ENCODE results near the gene CTIF. TPM values are rescaled to one million over a fixed set of nuclear protein-coding genes. Genes with fewer than 3 reads are reported as not detected.

The CTIF gene
- polyA plus RNA-seq, 3 donors, result 0.38 to 8.7 (median 1.2) TPM

GRCh38 chr18:48885266-48885923 lies 346.6 kb downstream of the CTIF start:
- Histone ChIP-seq H3K9me3 (replicated peaks in 1 of 2; ENCODE audit: control insufficient read depth in 1 of 2, insufficient read depth in 1 of 2, low read length in 2 of 2) (no peaks in the 10 kb centered on the region), H3K79me2 (ENCODE audit: insufficient read depth, low read length) (no peaks in the 10 kb centered on the region), H3K4me2 (replicated peaks; ENCODE audit: extremely low read depth, low read length, poor library complexity, severe bottlenecking) (no peak overlapping the region), H3K9ac (ENCODE audit: insufficient read depth, low read length, poor library complexity, severe bottlenecking) (no peak overlapping the region), H3K27me3 (ENCODE audit: control insufficient read depth in 2 of 2, insufficient read depth in 2 of 2, low read length in 2 of 2) (no peaks in the 10 kb centered on the region), H3K4me3 (replicated peaks in 1 of 3; ENCODE audit: low read depth in 2 of 3, low read length in 3 of 3) (no peak overlapping the region), H3K27ac (ENCODE audit: low read depth in 1 of 2, low read length in 2 of 2) (no peak overlapping the region), H4K20me1 (ENCODE audit: insufficient read depth, low read length) (no peaks in the 10 kb centered on the region), H2AFZ (ENCODE audit: insufficient read depth, low read depth, low read length, poor library complexity, severe bottlenecking) (no peak overlapping the region), H3K4me1 (ENCODE audit: control insufficient read depth in 1 of 2, insufficient read depth in 2 of 2, low read length in 2 of 2) (peaks cover 7 to 12% of the 10 kb centered on the region in 2 donors), H3K36me3 (replicated peaks in 1 of 2; ENCODE audit: control insufficient read depth in 1 of 2, insufficient read depth in 2 of 2, low read length in 2 of 2) (no peaks in the 10 kb centered on the region)
- H3K4me1 Mint-ChIP-seq, result peaks cover 16% of the 10 kb centered on the region
- H3K36me3 Mint-ChIP-seq, result no peaks in the 10 kb centered on the region
- H3K9me3 Mint-ChIP-seq, result peaks cover 0 to 3% (median 0%) of the 10 kb centered on the region in 7 donors
- intact Hi-C loops (cut with micrococcal nuclease), result no loop called here
- no peak overlapping the region for H3K4me3 Mint-ChIP-seq
- no peak overlapping the region for H3K27ac Mint-ChIP-seq
- DNase-seq, result no peak
- peaks cover 0 to 3% (median 2%) of the 10 kb centered on the region in 3 donors for H3K27me3 Mint-ChIP-seq (ENCODE audit: low read depth in 3 of 3)
- TF ChIP-seq CTCF (IDR thresholded peaks at IDR 0.05), result no peak
- 97% methylated on average over 5 of the region's 11 CpGs for WGBS (ENCODE audit: insufficient coverage)

DNA sequence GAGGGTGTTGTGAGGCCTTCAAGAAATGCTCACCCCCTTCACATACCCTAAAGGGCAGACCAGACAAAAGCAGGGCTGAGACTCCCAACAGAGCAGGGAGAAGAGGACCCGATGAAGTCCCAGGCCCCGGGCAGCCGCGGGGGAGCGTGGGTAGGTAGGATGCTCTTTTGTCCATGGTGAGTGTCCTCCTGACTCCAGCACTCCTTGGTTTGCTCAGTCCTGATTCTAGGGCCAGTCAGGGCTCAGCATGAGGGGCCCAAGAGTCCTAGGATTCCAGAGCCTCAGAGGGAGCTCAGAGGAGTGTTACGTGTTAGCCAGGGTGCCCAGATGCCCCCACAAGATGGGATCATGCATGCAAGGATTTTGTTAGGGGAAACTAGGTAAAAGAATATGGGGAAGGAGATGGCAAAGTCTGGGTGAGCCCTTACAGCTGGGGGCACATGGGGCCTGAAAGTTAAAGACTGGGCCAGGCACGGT lies 347.1 kb downstream of the CTIF start:
- no peaks in the 10 kb centered on the region for H3K79me2 ChIP-seq (ENCODE audit: insufficient read depth, low read length)
- H3K9ac ChIP-seq (ENCODE audit: insufficient read depth, low read length, poor library complexity, severe bottlenecking), result no peak overlapping the region
- Mint-ChIP-seq H3K4me1 (peaks cover 11% of the 10 kb centered on the region), H3K36me3 (no peaks in the 10 kb centered on the region), H3K27ac (no peak overlapping the region), H3K9me3 (peaks cover 0 to 3% (median 0%) of the 10 kb centered on the region in 7 donors), H3K27me3 (ENCODE audit: low read depth in 3 of 3) (peaks cover 0 to 2% (median 2%) of the 10 kb centered on the region in 3 donors), H3K4me3 (no peak overlapping the region)
- H4K20me1 ChIP-seq (ENCODE audit: insufficient read depth, low read length), result no peaks in the 10 kb centered on the region
- intact Hi-C loops (cut with micrococcal nuclease), result no loop called here
- H3K4me2 ChIP-seq (replicated peaks; ENCODE audit: extremely low read depth, low read length, poor library complexity, severe bottlenecking), result no peak overlapping the region
- no peak overlapping the region for H3K4me3 ChIP-seq (replicated peaks in 1 of 3; ENCODE audit: low read depth in 2 of 3, low read length in 3 of 3)
- peaks cover 4 to 6% of the 10 kb centered on the region in 2 donors for H3K4me1 ChIP-seq (ENCODE audit: control insufficient read depth in 1 of 2, insufficient read depth in 2 of 2, low read length in 2 of 2)
- H3K36me3 ChIP-seq (replicated peaks in 1 of 2; ENCODE audit: control insufficient read depth in 1 of 2, insufficient read depth in 2 of 2, low read length in 2 of 2), result no peaks in the 10 kb centered on the region
- no peaks in the 10 kb centered on the region for H3K27me3 ChIP-seq (ENCODE audit: control insufficient read depth in 2 of 2, insufficient read depth in 2 of 2, low read length in 2 of 2)
- WGBS (ENCODE audit: insufficient coverage), result 98% methylated on average over 6 of the region's 7 CpGs
- no peak for TF ChIP-seq CTCF (IDR thresholded peaks at IDR 0.05)
- no peaks in the 10 kb centered on the region for H3K9me3 ChIP-seq (replicated peaks in 1 of 2; ENCODE audit: control insufficient read depth in 1 of 2, insufficient read depth in 1 of 2, low read length in 2 of 2)
- no peak overlapping the region for H2AFZ ChIP-seq (ENCODE audit: insufficient read depth, low read depth, low read length, poor library complexity, severe bottlenecking)
- DNase-seq, result no peak
- H3K27ac ChIP-seq (ENCODE audit: low read depth in 1 of 2, low read length in 2 of 2), result no peak overlapping the region
